WTC11 (cell line): Measurements from ENCODE around the gene CDC5L. TPM values are rescaled to one million over a fixed set of nuclear protein-coding genes. Genes with fewer than 3 reads are reported as not detected.

Source experiments
- ATAC-seq: fragments of 200-7000 bp; cut with Tn5 transposase; 2 replicates; pipeline ENCODE4 v1.10.0; 2021; ENCODE audit warnings: mild to moderate bottlenecking, moderate library complexity
- CTCF ChIA-PET: fragments of 300-600 bp; sonication (Branson Sonifier 250); formaldehyde crosslinking; loops from one replicate; lab custom pipeline; 2021; ENCODE audit warnings: antibody characterized with exemption; lab: Charles Lee
- POLR2A ChIA-PET: fragments of 350-600 bp; sonication (Branson Sonifier 250); formaldehyde crosslinking; loops from one replicate; lab custom pipeline; 2021; ENCODE audit warnings: antibody characterized with exemption; lab: Charles Lee
- DNase-seq: peaks from one replicate; pipeline ENCODE4 v3.0.0; 2021; ENCODE audit warnings: low spot score
- H3K27ac Mint-ChIP-seq: 2 replicates; pipeline ENCODE4 v1.8.0; 2021; ENCODE audit warnings: mixed read lengths
- H3K27me3 Mint-ChIP-seq: 2 replicates; pipeline ENCODE4 v1.8.0; 2021; ENCODE audit warnings: low read depth, mild to moderate bottlenecking, moderate library complexity, mixed read lengths
- H3K36me3 Mint-ChIP-seq: 2 replicates; pipeline ENCODE4 v1.8.0; 2021; ENCODE audit warnings: mixed read lengths
- H3K4me1 Mint-ChIP-seq: 2 replicates; pipeline ENCODE4 v1.8.0; 2022; ENCODE audit warnings: mixed read lengths
- H3K4me3 Mint-ChIP-seq: 2 replicates; pipeline ENCODE4 v1.8.0; 2021; ENCODE audit warnings: mild to moderate bottlenecking, moderate library complexity, mixed read lengths
- H3K9me3 Mint-ChIP-seq: 2 replicates; pipeline ENCODE4 v1.8.0; 2021; ENCODE audit warnings: mixed read lengths
- AR ChIP-seq: fragments of 250-450 bp; sonication (Bioruptor Pico); IDR thresholded peaks from 2 replicates; pipeline ENCODE4 v1.9.0; 2021; ENCODE audit warnings: mild to moderate bottlenecking
- ATF2 ChIP-seq: sonication (generic); formaldehyde crosslinking; IDR thresholded peaks from 2 replicates; pipeline ENCODE4 v1.8.1; 2022; ENCODE audit warnings: low read depth, missing genetic modification reagents, borderline replicate concordance
- CTCF ChIP-seq: fragments of 200-600 bp; IDR thresholded peaks from 2 replicates; pipeline ENCODE4 v1.8.0; 2022; ENCODE audit warnings: antibody characterized with exemption
- E2F1 ChIP-seq: sonication (generic); formaldehyde crosslinking; IDR thresholded peaks from 2 replicates; pipeline ENCODE4 v1.8.0; 2022; ENCODE audit warnings: mild to moderate bottlenecking, missing genetic modification reagents
- EMX1 ChIP-seq: fragments of 250-450 bp; sonication (Bioruptor Pico); IDR thresholded peaks from 2 replicates; pipeline ENCODE4 v1.8.0; 2021; ENCODE audit warnings: mild to moderate bottlenecking
- FOXP4 ChIP-seq: sonication (generic); formaldehyde crosslinking; IDR thresholded peaks from 2 replicates; pipeline ENCODE4 v1.8.0; 2022; ENCODE audit warnings: mild to moderate bottlenecking, missing genetic modification reagents
- GTF2I ChIP-seq: fragments of 250-450 bp; sonication (Bioruptor Pico); conservative IDR thresholded peaks from 2 replicates; pipeline ENCODE4 v1.4.0; 2021; ENCODE audit warnings: mild to moderate bottlenecking
- NFE2L1 ChIP-seq: sonication (generic); formaldehyde crosslinking; IDR thresholded peaks from 2 replicates; pipeline ENCODE4 v1.8.1; 2023; ENCODE audit warnings: missing genetic modification reagents
- NFYB ChIP-seq: sonication (generic); formaldehyde crosslinking; conservative IDR thresholded peaks from 2 replicates; pipeline ENCODE4 v1.8.0; 2022; ENCODE audit warnings: low read depth, missing genetic modification reagents
- NR1H2 ChIP-seq: sonication (generic); formaldehyde crosslinking; IDR thresholded peaks from 2 replicates; pipeline ENCODE4 v1.9.0; 2021; ENCODE audit warnings: mild to moderate bottlenecking, moderate library complexity, missing genetic modification reagents
- TCF7 ChIP-seq: sonication (generic); formaldehyde crosslinking; IDR thresholded peaks from 2 replicates; pipeline ENCODE4 v1.8.0; 2022; ENCODE audit warnings: mild to moderate bottlenecking, low read depth, missing genetic modification reagents, moderate library complexity
- TEAD1 ChIP-seq: sonication (generic); formaldehyde crosslinking; IDR thresholded peaks from 2 replicates; pipeline ENCODE4 v1.8.0; 2022; ENCODE audit warnings: mild to moderate bottlenecking, missing genetic modification reagents
- USF1 ChIP-seq: sonication (generic); formaldehyde crosslinking; IDR thresholded peaks from 2 replicates; pipeline ENCODE4 v1.8.0; 2022; ENCODE audit warnings: mild to moderate bottlenecking, missing genetic modification reagents
- ZNF263 ChIP-seq: sonication (generic); formaldehyde crosslinking; IDR thresholded peaks from 2 replicates; pipeline ENCODE4 v1.8.1; 2022; ENCODE audit warnings: low read depth, mild to moderate bottlenecking, moderate library complexity, missing genetic modification reagents
- ZNF671 ChIP-seq: fragments of 250-450 bp; sonication (Bioruptor Pico); IDR thresholded peaks from 2 replicates; pipeline ENCODE4 v1.8.0; 2021; ENCODE audit warnings: mild to moderate bottlenecking
- ZSCAN18 ChIP-seq: fragments of 250-450 bp; sonication (Bioruptor Pico); IDR thresholded peaks from 2 replicates; pipeline ENCODE4 v2.1.2; 2022; ENCODE audit warnings: mild to moderate bottlenecking, moderate library complexity
- total RNA-seq: library from RNA; stranded (reverse); gene quantifications from 3 replicates; pipeline ENCODE4 v1.2.3, GENCODE V29; 2021
- TF ChIP-seq, protein P1 (sequence below): sonication (generic); formaldehyde crosslinking; IDR thresholded peaks from 2 replicates; pipeline ENCODE4 v1.8.0; 2023; ENCODE audit warnings: missing genetic modification reagents, mild to moderate bottlenecking, borderline replicate concordance

CDC5L gene
- total RNA-seq, 1 experiment from 2014 or later = 23.5 TPM

- no peak for TF ChIP-seq CTCF
- no peak for TF ChIP-seq AR (CRISPR knock-in tag)
- TF ChIP-seq ZSCAN18 (CRISPR knock-in tag) = no peak
- no peak for TF ChIP-seq FOXP4
- TF ChIP-seq GTF2I (CRISPR knock-in tag) = no peak
Observed at GRCh38 chr6:44373787-44374186, 13.7 kb upstream of the CDC5L start (continued).

- Mint-ChIP-seq H3K4me1 (no peaks in the 10 kb centered on the region), H3K4me3 (no peak overlapping the region), H3K36me3 (no peaks in the 10 kb centered on the region), H3K27me3 (peaks cover 4% of the 10 kb centered on the region; the same call in 1 of the 2 replicates), H3K9me3 (peaks cover 7% of the 10 kb centered on the region), H3K27ac (no peak overlapping the region)
- TF ChIP-seq NR1H2 (CRISPR knock-in tag) (no peak), E2F1 (no peak), EMX1 (no peak), USF1 (CRISPR knock-in tag) (no peak), ATF2 (CRISPR knock-in tag) (no peak), ZNF263 (CRISPR knock-in tag) (no peak), TCF7 (no peak), TEAD1 (no peak), ZNF671 (CRISPR knock-in tag) (no peak), NFE2L1 (CRISPR knock-in tag) (no peak), NFYB (CRISPR knock-in tag) (no peak)
- TF ChIP-seq, protein P1, sequence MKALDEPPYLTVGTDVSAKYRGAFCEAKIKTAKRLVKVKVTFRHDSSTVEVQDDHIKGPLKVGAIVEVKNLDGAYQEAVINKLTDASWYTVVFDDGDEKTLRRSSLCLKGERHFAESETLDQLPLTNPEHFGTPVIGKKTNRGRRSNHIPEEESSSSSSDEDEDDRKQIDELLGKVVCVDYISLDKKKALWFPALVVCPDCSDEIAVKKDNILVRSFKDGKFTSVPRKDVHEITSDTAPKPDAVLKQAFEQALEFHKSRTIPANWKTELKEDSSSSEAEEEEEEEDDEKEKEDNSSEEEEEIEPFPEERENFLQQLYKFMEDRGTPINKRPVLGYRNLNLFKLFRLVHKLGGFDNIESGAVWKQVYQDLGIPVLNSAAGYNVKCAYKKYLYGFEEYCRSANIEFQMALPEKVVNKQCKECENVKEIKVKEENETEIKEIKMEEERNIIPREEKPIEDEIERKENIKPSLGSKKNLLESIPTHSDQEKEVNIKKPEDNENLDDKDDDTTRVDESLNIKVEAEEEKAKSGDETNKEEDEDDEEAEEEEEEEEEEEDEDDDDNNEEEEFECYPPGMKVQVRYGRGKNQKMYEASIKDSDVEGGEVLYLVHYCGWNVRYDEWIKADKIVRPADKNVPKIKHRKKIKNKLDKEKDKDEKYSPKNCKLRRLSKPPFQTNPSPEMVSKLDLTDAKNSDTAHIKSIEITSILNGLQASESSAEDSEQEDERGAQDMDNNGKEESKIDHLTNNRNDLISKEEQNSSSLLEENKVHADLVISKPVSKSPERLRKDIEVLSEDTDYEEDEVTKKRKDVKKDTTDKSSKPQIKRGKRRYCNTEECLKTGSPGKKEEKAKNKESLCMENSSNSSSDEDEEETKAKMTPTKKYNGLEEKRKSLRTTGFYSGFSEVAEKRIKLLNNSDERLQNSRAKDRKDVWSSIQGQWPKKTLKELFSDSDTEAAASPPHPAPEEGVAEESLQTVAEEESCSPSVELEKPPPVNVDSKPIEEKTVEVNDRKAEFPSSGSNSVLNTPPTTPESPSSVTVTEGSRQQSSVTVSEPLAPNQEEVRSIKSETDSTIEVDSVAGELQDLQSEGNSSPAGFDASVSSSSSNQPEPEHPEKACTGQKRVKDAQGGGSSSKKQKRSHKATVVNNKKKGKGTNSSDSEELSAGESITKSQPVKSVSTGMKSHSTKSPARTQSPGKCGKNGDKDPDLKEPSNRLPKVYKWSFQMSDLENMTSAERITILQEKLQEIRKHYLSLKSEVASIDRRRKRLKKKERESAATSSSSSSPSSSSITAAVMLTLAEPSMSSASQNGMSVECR (CRISPR knock-in tag) = no peak
- ATAC-seq = no peak
- CTCF ChIA-PET = no interaction called here
- POLR2A ChIA-PET = no interaction called here
- no peak for DNase-seq
Observed at GRCh38 chr6:44375071-44375470, 12.4 kb upstream of the CDC5L start.
